ENCODE results near the gene FHL3.

FHL3 gene

GRCh38 chr1:38021969-38022368, 16.7 kb upstream of the FHL3 start:
- in situ Hi-C loops (cut with HindIII; ENCODE audit: low sequenced_read_pairs) = no loop called here
- no peak overlapping the region for H3K4me3 ChIP-seq (ENCODE audit: low read depth, low read length)
- DNase-seq (ENCODE audit: low read depth, low spot score) = no peak
- TF ChIP-seq CTCF (IDR thresholded peaks at IDR 0.05; ENCODE audit: low read depth, low read length) = no peak

- no peak overlapping the region for H3K4me3 ChIP-seq (ENCODE audit: low read depth, low read length)
- in situ Hi-C loops (cut with HindIII; ENCODE audit: low sequenced_read_pairs) = no loop called here
- no peak for TF ChIP-seq CTCF (IDR thresholded peaks at IDR 0.05; ENCODE audit: low read depth, low read length)
- DNase-seq (ENCODE audit: low read depth, low spot score) = no peak
Observed at GRCh38 chr1:38020396-38020795, 15.1 kb upstream of the FHL3 start.

DNA sequence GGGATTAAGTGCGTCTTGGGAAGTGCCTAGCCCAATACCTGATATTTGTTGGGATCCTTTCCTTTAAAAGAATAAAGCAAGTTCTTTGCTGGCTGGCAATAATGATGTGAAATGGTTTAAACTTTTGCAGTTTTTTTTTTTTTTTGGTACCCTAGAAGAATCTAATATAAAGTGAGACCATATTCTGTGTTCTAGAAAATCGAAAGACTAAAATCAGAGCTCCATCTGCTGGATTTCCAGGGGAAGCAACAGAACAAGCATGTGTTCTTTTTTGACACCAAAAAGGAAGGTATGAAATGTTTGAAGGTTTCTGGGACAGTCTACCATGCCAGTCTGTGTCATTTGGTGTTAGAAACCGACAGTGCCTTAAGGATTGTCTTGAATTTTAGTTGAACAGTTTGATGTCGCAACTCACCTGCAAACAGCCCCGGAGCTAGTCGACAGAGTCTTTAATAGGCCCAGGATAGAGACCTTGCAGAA, 13.6 kb upstream of the FHL3 start:
- peak; percentile 51 for DNase-seq (ENCODE audit: low read depth, low spot score)
- no peak overlapping the region for H3K4me3 ChIP-seq (ENCODE audit: low read depth, low read length)
- in situ Hi-C loops (cut with HindIII; ENCODE audit: low sequenced_read_pairs) = no loop called here
- TF ChIP-seq CTCF (IDR thresholded peaks at IDR 0.05; ENCODE audit: low read depth, low read length) = peak; percentile 71

GRCh38 chr1:38015978-38016725, 10.8 kb upstream of the FHL3 start:
- no peak for TF ChIP-seq CTCF (IDR thresholded peaks at IDR 0.05; ENCODE audit: low read depth, low read length)
- no peak for DNase-seq (ENCODE audit: low read depth, low spot score)
- no peak overlapping the region for H3K4me3 ChIP-seq (ENCODE audit: low read depth, low read length)
- in situ Hi-C loops (cut with HindIII; ENCODE audit: low sequenced_read_pairs) = no loop called here

- DNase-seq (ENCODE audit: low read depth, low spot score) = no peak
- in situ Hi-C loops (cut with HindIII; ENCODE audit: low sequenced_read_pairs) = no loop called here
Observed at GRCh38 chr1:38014724-38015424, 9.6 kb upstream of the FHL3 start.

GRCh38 chr1:38014171-38014570, 8.9 kb upstream of the FHL3 start:
- in situ Hi-C loops (cut with HindIII; ENCODE audit: low sequenced_read_pairs) = no loop called here
- no peak overlapping the region for H3K4me3 ChIP-seq (ENCODE audit: low read depth, low read length)
- no peak for TF ChIP-seq CTCF (IDR thresholded peaks at IDR 0.05; ENCODE audit: low read depth, low read length)
- DNase-seq (ENCODE audit: low read depth, low spot score) = no peak

More at GRCh38 chr1:38014724-38015424, 9.6 kb upstream of the FHL3 start:
- no peak for TF ChIP-seq CTCF (IDR thresholded peaks at IDR 0.05; ENCODE audit: low read depth, low read length)
- H3K4me3 ChIP-seq (ENCODE audit: low read depth, low read length) = no peak overlapping the region
